CD14-positive monocyte (primary cell): ENCODE measurements around the gene CDKN2AIP. TPM values are rescaled to one million over a fixed set of nuclear protein-coding genes. Genes with fewer than 3 reads are reported as not detected.
A peak's percentile ranks its signal among the peaks of the same experiment; 100 is the strongest.

Experiments used
- DNase-seq, 3 donors: peaks; one replicate each; pipeline ENCODE4 v3.0.0-alpha.2; 2011 to 2022
- H2AFZ ChIP-seq: 2 replicates; pipeline ENCODE4 v1.6.0; 2012; ENCODE audit warnings: mild to moderate bottlenecking, low read depth, low read length, inconsistent platforms; ENCODE audit not compliant: insufficient read depth, poor library complexity, severe bottlenecking
- H3K27ac ChIP-seq, 2 donors: 1 replicate in 1 of 2; 2 replicates in 1 of 2; pipeline ENCODE4 v1.5.1; 2012 to 2013; ENCODE audit warnings: low read length in 2 of 2, control low read depth in 1 of 2, inconsistent platforms in 1 of 2, low read depth in 1 of 2, mild to moderate bottlenecking in 1 of 2
- H3K27me3 ChIP-seq, 2 donors: one replicate each; pipeline versions ENCODE4 v1.6.0 to v1.6.1; 2011 to 2013; ENCODE audit warnings: low read length in 2 of 2; ENCODE audit not compliant: control insufficient read depth in 2 of 2, insufficient read depth in 2 of 2
- H3K36me3 ChIP-seq, 2 donors: replicated peaks in 1 of 2; 1 replicate in 1 of 2; 2 replicates in 1 of 2; pipeline versions ENCODE4 v1.5.1 to v1.6.1; 2012 to 2013; ENCODE audit warnings: low read length in 2 of 2, control low read depth in 1 of 2, inconsistent platforms in 1 of 2, mild to moderate bottlenecking in 1 of 2; ENCODE audit not compliant: insufficient read depth in 2 of 2, control insufficient read depth in 1 of 2
- H3K4me1 ChIP-seq, 2 donors: 1 replicate in 1 of 2; 2 replicates in 1 of 2; pipeline versions ENCODE4 v1.5.1 to v1.6.1; 2012 to 2013; ENCODE audit warnings: low read length in 2 of 2, control low read depth in 1 of 2, inconsistent platforms in 1 of 2, mild to moderate bottlenecking in 1 of 2, moderate library complexity in 1 of 2; ENCODE audit not compliant: insufficient read depth in 2 of 2, control insufficient read depth in 1 of 2
- H3K4me2 ChIP-seq: replicated peaks from 2 replicates; pipeline ENCODE3; 2012; ENCODE audit warnings: low read length, moderate library complexity, mild to moderate bottlenecking; ENCODE audit not compliant: poor library complexity, severe bottlenecking; ENCODE audit errors: extremely low read depth
- H3K4me3 ChIP-seq, 3 experiments: fragments of 200-600 bp in 1 of 3; sonication (generic) in 1 of 3; replicated peaks in 1 of 3; 1 replicate in 2 of 3; 2 replicates in 1 of 3; pipeline ENCODE4 v1.5.1; 2011 to 2013; ENCODE audit warnings: low read length in 3 of 3, mild to moderate bottlenecking in 3 of 3, control low read depth in 2 of 3, low read depth in 2 of 3, inconsistent platforms in 1 of 3, moderate library complexity in 1 of 3
- H3K79me2 ChIP-seq: 2 replicates; pipeline ENCODE4 v1.6.0; 2012; ENCODE audit warnings: mild to moderate bottlenecking, control low read depth, inconsistent platforms, low read length, moderate library complexity; ENCODE audit not compliant: insufficient read depth
- H3K9ac ChIP-seq: 2 replicates; pipeline ENCODE4 v1.6.0; 2017; ENCODE audit warnings: low read length, mild to moderate bottlenecking; ENCODE audit not compliant: insufficient read depth, poor library complexity, severe bottlenecking
- H3K9me3 ChIP-seq, 2 donors: replicated peaks in 1 of 2; 1 replicate in 1 of 2; 2 replicates in 1 of 2; pipeline versions ENCODE4 v1.5.1 to v1.6.1; 2012 to 2013; ENCODE audit warnings: low read length in 2 of 2, control low read depth in 1 of 2; ENCODE audit not compliant: control insufficient read depth in 1 of 2, insufficient read depth in 1 of 2
- H4K20me1 ChIP-seq: 2 replicates; pipeline ENCODE4 v1.6.0; 2012; ENCODE audit warnings: mild to moderate bottlenecking, low read length, control low read depth, moderate library complexity; ENCODE audit not compliant: insufficient read depth
- H3K27ac Mint-ChIP-seq, 7 donors: one replicate each; pipeline ENCODE4 v1.8.0; 2020; ENCODE audit warnings: mild to moderate bottlenecking in 7 of 7, mixed read lengths in 7 of 7, moderate library complexity in 6 of 7, inconsistent platforms in 2 of 7
- H3K27me3 Mint-ChIP-seq, 3 donors: one replicate each; pipeline ENCODE4 v1.8.0; 2021 to 2022; ENCODE audit warnings: low read depth in 3 of 3, mild to moderate bottlenecking in 3 of 3, mixed read lengths in 3 of 3, moderate library complexity in 3 of 3, inconsistent platforms in 1 of 3
- H3K36me3 Mint-ChIP-seq, 2 donors: one replicate each; pipeline ENCODE4 v1.8.0; 2020; ENCODE audit warnings: mixed read lengths in 2 of 2, inconsistent platforms in 1 of 2, mild to moderate bottlenecking in 1 of 2
- H3K4me1 Mint-ChIP-seq: one replicate; pipeline ENCODE4 v1.8.0; 2020; ENCODE audit warnings: mild to moderate bottlenecking, mixed read lengths
- H3K4me3 Mint-ChIP-seq, 2 donors: one replicate each; pipeline ENCODE4 v1.8.0; 2020; ENCODE audit warnings: mild to moderate bottlenecking in 2 of 2, mixed read lengths in 2 of 2, moderate library complexity in 1 of 2
- H3K9me3 Mint-ChIP-seq, 7 donors: one replicate each; pipeline ENCODE4 v1.8.0; 2020 to 2022; ENCODE audit warnings: mixed read lengths in 7 of 7, mild to moderate bottlenecking in 6 of 7, moderate library complexity in 6 of 7, inconsistent platforms in 2 of 7
- WGBS: methylation state at CpG from one replicate; pipeline ENCODE4 v1.1.5; 2013; ENCODE audit warnings: missing lambda C conversion rate; ENCODE audit not compliant: insufficient coverage; 5-methylcytosine and 5-hydroxymethylcytosine counted together
- intact Hi-C, 2 donors: fragments of 100-400 bp; cut with micrococcal nuclease; formaldehyde crosslinking; loops; one replicate each; pipeline versions ENCODE4 v1.15.0 to v1.15.1; 2023
- polyA plus RNA-seq, 3 donors: library from polyadenylated mRNA; depleted of rRNA in 1 of 3; unstranded in 2 of 3; stranded (reverse) in 1 of 3; fragments of 300-500 nt in 2 of 3; fragments of >200 nt in 1 of 3; fragmentation: Illumina TruSeq in 2 of 3; gene quantifications; 1 replicate in 2 of 3; 2 replicates in 1 of 3; pipeline ENCODE4 v1.2.3, GENCODE V29; 2012 to 2021
- TF ChIP-seq, protein P1 (sequence below): fragments of 200-600 bp; IDR thresholded peaks from one replicate; pipeline ENCODE4 v1.8.0; 2022; ENCODE audit warnings: antibody characterized with exemption, mild to moderate bottlenecking

The CDKN2AIP gene
- polyA plus RNA-seq, 3 donors: 3.1 to 4.4 (median 3.7) TPM

DNA sequence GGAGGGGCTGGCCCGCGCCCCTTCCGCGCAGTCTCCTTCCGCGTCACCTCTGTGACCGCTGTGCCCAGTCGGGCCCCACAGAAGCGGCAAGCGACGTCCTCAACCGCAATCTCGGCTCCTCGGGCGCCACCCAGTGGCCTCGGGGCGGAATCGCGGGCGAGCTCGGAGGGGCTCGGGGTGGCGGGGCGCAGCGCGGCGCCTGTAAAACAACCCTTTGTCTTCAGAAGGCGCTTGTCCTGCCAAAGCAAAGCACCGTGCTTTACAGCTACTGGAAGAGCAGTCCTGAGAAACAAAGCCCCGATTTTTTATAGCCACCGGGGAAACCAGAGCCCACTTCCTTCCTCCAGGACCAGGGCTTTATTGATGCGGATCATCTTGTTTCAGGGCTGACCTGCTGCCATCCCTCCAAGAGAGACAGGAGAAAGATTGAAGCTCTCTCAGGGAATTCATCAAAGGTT, 37.3 kb upstream of the CDKN2AIP start:
- Mint-ChIP-seq H3K27ac (peak overlapping the region in 1 of 7 donors; percentile 17), H3K36me3 (no peaks in the 10 kb centered on the region), H3K4me1 (peaks cover 10% of the 10 kb centered on the region), H3K9me3 (peaks cover 0 to 2% (median 0%) of the 10 kb centered on the region in 7 donors), H3K4me3 (peak overlapping the region; percentile 66 to 82), H3K27me3 (peaks cover 3 to 7% (median 5%) of the 10 kb centered on the region in 3 donors)
- 0% methylated on average over 26 of the region's 32 CpGs for WGBS
- Histone ChIP-seq H4K20me1 (no peaks in the 10 kb centered on the region), H3K4me1 (peaks cover 0 to 8% of the 10 kb centered on the region in 2 donors), H3K9me3 (no peaks in the 10 kb centered on the region), H3K9ac (peak overlapping the region; percentile 21), H2AFZ (peak overlapping the region; percentile 82), H3K4me2 (peak overlapping the region; percentile 69), H3K27ac (no peak overlapping the region), H3K79me2 (no peaks in the 10 kb centered on the region), H3K27me3 (no peaks in the 10 kb centered on the region), H3K4me3 (peak overlapping the region; percentile 30 to 68 (median 32)), H3K36me3 (no peaks in the 10 kb centered on the region)
- intact Hi-C loops: loop anchor here in 1 of 2 donors (10.0 kb wide), 1 partner anchor 332 kb away; no protein-coding TSS in a partner anchor
- TF ChIP-seq, protein P1, sequence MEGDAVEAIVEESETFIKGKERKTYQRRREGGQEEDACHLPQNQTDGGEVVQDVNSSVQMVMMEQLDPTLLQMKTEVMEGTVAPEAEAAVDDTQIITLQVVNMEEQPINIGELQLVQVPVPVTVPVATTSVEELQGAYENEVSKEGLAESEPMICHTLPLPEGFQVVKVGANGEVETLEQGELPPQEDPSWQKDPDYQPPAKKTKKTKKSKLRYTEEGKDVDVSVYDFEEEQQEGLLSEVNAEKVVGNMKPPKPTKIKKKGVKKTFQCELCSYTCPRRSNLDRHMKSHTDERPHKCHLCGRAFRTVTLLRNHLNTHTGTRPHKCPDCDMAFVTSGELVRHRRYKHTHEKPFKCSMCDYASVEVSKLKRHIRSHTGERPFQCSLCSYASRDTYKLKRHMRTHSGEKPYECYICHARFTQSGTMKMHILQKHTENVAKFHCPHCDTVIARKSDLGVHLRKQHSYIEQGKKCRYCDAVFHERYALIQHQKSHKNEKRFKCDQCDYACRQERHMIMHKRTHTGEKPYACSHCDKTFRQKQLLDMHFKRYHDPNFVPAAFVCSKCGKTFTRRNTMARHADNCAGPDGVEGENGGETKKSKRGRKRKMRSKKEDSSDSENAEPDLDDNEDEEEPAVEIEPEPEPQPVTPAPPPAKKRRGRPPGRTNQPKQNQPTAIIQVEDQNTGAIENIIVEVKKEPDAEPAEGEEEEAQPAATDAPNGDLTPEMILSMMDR: peak; percentile 98
- DNase-seq: peak; percentile 64 to 72 (median 70)

DNA sequence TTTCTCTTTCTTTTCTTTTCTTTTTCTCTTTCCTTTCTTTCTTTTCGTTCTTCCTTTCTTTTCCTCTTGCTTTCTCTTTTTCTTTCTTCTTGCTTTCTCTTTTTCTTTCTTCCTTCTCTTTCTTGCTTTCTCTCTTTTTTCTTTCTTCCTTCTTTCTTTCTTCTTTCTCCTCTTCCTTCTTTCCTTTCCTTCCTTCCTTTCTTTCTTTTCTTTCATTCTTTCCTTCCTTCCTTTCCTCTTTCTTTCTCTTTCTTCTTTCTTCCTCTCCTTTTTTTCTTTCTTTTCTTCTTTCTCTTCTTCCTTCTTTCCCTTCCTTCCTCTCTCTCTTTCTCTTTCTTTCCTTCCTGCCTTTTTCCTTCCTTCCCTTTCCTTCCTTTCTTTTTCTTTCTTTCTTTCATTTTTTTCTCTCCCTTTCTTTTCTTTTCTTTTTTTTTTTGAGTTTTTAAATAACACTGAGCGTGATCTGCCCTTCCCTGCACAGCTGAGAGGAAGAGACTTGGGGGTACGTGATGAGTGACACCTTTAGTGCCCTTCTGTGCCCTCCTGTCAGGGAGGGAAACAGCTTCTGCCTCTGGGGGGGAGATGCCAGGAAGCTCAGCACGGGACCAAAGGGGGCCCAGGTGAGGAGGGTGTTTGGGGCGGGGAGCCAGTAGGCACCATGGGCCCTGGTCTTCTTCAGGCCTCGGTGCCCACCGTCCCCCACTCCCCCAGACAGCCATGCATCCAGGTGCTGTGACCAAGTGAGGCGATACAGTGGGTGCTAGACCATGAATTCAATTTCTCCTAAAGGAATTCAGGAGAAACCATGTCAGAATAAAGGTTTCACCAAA, 36.6 kb upstream of the CDKN2AIP start:
- TF ChIP-seq, protein P1: peak; percentile 21
- Histone ChIP-seq H2AFZ (peak overlapping the region; percentile 82), H3K4me2 (peak overlapping the region; percentile 69), H3K27me3 (no peaks in the 10 kb centered on the region), H3K36me3 (no peaks in the 10 kb centered on the region), H3K4me1 (peaks cover 0 to 8% of the 10 kb centered on the region in 2 donors), H3K4me3 (peak overlapping the region; percentile 30 to 68 (median 32)), H3K9ac (peak overlapping the region; percentile 21), H3K27ac (no peak overlapping the region), H3K9me3 (no peaks in the 10 kb centered on the region), H3K79me2 (no peaks in the 10 kb centered on the region), H4K20me1 (no peaks in the 10 kb centered on the region)
- DNase-seq: no peak
- intact Hi-C loops: loop anchor here in 1 of 2 donors (10.0 kb wide), 1 partner anchor 333 kb away; no protein-coding TSS in a partner anchor
- Mint-ChIP-seq H3K4me3 (peak overlapping the region; percentile 66 to 82), H3K4me1 (peaks cover 10% of the 10 kb centered on the region), H3K9me3 (peaks cover 0 to 2% (median 0%) of the 10 kb centered on the region in 7 donors), H3K27me3 (peaks cover 3 to 7% (median 5%) of the 10 kb centered on the region in 3 donors), H3K36me3 (no peaks in the 10 kb centered on the region), H3K27ac (peak overlapping the region in 2 of 7 donors; percentile 17 to 56)
- WGBS: 75% methylated on average over 5 of the region's 8 CpGs
